ENCODE results near the gene ERI3. TPM values are rescaled to one million over a fixed set of nuclear protein-coding genes. Genes with fewer than 3 reads are reported as not detected.
A peak's percentile ranks its signal among the peaks of the same experiment; 100 is the strongest.

ERI3 gene
- total RNA-seq, 1 experiment from 2014 or later: 83.3 TPM

DNA sequence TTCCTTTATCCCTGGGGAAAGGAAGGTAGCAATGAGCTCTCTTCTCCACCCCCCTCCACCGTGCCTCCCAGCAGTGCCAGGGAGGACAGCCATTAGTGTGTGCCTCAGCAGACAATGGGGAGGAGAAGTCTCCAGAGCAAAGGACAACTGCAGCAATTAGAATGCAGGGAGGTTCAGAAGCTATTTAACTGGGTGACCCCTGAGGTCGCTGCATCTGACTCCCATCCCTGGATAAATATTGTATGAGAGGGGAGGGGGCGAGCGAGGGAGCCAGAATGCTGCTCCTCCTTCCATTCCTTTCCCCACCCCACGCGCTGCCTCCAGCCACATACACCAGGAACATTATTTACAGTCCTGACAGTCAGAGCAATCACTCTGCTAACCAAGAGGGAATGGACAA is 59.0 kb downstream of the ERI3 start:
- TF ChIP-seq, protein P1, sequence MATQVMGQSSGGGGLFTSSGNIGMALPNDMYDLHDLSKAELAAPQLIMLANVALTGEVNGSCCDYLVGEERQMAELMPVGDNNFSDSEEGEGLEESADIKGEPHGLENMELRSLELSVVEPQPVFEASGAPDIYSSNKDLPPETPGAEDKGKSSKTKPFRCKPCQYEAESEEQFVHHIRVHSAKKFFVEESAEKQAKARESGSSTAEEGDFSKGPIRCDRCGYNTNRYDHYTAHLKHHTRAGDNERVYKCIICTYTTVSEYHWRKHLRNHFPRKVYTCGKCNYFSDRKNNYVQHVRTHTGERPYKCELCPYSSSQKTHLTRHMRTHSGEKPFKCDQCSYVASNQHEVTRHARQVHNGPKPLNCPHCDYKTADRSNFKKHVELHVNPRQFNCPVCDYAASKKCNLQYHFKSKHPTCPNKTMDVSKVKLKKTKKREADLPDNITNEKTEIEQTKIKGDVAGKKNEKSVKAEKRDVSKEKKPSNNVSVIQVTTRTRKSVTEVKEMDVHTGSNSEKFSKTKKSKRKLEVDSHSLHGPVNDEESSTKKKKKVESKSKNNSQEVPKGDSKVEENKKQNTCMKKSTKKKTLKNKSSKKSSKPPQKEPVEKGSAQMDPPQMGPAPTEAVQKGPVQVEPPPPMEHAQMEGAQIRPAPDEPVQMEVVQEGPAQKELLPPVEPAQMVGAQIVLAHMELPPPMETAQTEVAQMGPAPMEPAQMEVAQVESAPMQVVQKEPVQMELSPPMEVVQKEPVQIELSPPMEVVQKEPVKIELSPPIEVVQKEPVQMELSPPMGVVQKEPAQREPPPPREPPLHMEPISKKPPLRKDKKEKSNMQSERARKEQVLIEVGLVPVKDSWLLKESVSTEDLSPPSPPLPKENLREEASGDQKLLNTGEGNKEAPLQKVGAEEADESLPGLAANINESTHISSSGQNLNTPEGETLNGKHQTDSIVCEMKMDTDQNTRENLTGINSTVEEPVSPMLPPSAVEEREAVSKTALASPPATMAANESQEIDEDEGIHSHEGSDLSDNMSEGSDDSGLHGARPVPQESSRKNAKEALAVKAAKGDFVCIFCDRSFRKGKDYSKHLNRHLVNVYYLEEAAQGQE (IDR thresholded peaks at IDR 0.05; ENCODE audit: insufficient read depth in 1 of 2, low read depth in 2 of 2, low read length in 1 of 2): no peak
- TF ChIP-seq TCF7L2 (IDR thresholded peaks at IDR 0.05; ENCODE audit: low read depth, low read length): no peak
- TF ChIP-seq CTCF (IDR thresholded peaks at IDR 0.05): no peak
- TF ChIP-seq SIN3A (IDR thresholded peaks at IDR 0.05; ENCODE audit: borderline replicate concordance, insufficient read depth, low read depth, low read length): no peak
- TF ChIP-seq POLR2AphosphoS5 (IDR thresholded peaks at IDR 0.05; ENCODE audit: low read depth, low read length): no peak
- in situ Hi-C loops (cut with HindIII; ENCODE audit: low pct_unique_long_range_greater_than_20kb, low sequenced_read_pairs): no loop called here
- no peak overlapping the region for H3K4me3 ChIP-seq (ENCODE audit: low read depth in 2 of 2, low read length in 2 of 2)
- no peaks in the 10 kb centered on the region for H3K27me3 ChIP-seq (ENCODE audit: control insufficient read depth, insufficient read depth, low read length)
- ChIA-PET POLR2A (no interaction called here), CTCF (no interaction called here)
- H3K9me3 ChIP-seq (ENCODE audit: control insufficient read depth, insufficient read depth, low read depth, low read length): no peaks in the 10 kb centered on the region
- no peak overlapping the region for H3K27ac ChIP-seq (ENCODE audit: low read length)
- no TSS peak for BruUV-seq (replicated peaks)
- intact Hi-C loops (cut with micrococcal nuclease; ENCODE audit: unreplicated experiment): no loop called here
- H3K4me1 ChIP-seq (ENCODE audit: control insufficient read depth, insufficient read depth, low read length): no peaks in the 10 kb centered on the region; the same call in 1 of the 2 replicates
- DNase-seq (ENCODE audit: low read depth, low spot score): no peak
- ATAC-seq: no peak
- peaks cover 3% of the 10 kb centered on the region for H3K36me3 ChIP-seq (ENCODE audit: control insufficient read depth, insufficient read depth, low read length)

- CTCF ChIA-PET: interaction anchor here (0.6 kb wide), 1 partner anchor 93 kb away, joined by 3 read pairs; no protein-coding TSS in a partner anchor
- H3K36me3 ChIP-seq (ENCODE audit: control insufficient read depth, insufficient read depth, low read length): peaks cover 3% of the 10 kb centered on the region
- DNase-seq (ENCODE audit: low read depth, low spot score) (no peak), ATAC-seq (peak; percentile 52; the same call in 1 of the 2 replicates)
- H3K9me3 ChIP-seq (ENCODE audit: control insufficient read depth, insufficient read depth, low read depth, low read length): no peaks in the 10 kb centered on the region
- POLR2A ChIA-PET: no interaction called here
- no peaks in the 10 kb centered on the region for H3K27me3 ChIP-seq (ENCODE audit: control insufficient read depth, insufficient read depth, low read length)
- no peak overlapping the region for H3K27ac ChIP-seq (ENCODE audit: low read length)
- intact Hi-C loops (cut with micrococcal nuclease; ENCODE audit: unreplicated experiment): no loop called here
- BruUV-seq (replicated peaks): no TSS peak
- H3K4me1 ChIP-seq (ENCODE audit: control insufficient read depth, insufficient read depth, low read length): no peaks in the 10 kb centered on the region
- in situ Hi-C loops (cut with HindIII; ENCODE audit: low pct_unique_long_range_greater_than_20kb, low sequenced_read_pairs): no loop called here
- TF ChIP-seq POLR2AphosphoS5 (IDR thresholded peaks at IDR 0.05; ENCODE audit: low read depth, low read length) (no peak), CTCF (IDR thresholded peaks at IDR 0.05) (no peak; the same call in 1 of the 2 replicates), TCF7L2 (IDR thresholded peaks at IDR 0.05; ENCODE audit: low read depth, low read length) (no peak), SIN3A (IDR thresholded peaks at IDR 0.05; ENCODE audit: borderline replicate concordance, insufficient read depth, low read depth, low read length) (no peak)
- TF ChIP-seq, protein P1 (IDR thresholded peaks at IDR 0.05; ENCODE audit: insufficient read depth in 1 of 2, low read depth in 2 of 2, low read length in 1 of 2): no peak
- no peak overlapping the region for H3K4me3 ChIP-seq (ENCODE audit: low read depth in 2 of 2, low read length in 2 of 2)
Observed at GRCh38 chr1:44294588-44295007, 60.5 kb downstream of the ERI3 start.
